IMR-90 (cell line): ENCODE data around the gene ETFA. TPM values are rescaled to one million over a fixed set of nuclear protein-coding genes. Genes with fewer than 3 reads are reported as not detected.

Experiments used
- ATAC-seq: fragments of 200-7000 bp; cut with Tn5 transposase; 2 replicates; pipeline ENCODE4 v1.9.1; 2020; ENCODE audit warnings: low read depth, mild to moderate bottlenecking, moderate library complexity
- BruUV-seq: library from RNA; stranded (reverse); fragments of 400-500 nt; replicated peaks from 2 replicates; lab custom pipeline; 2021; lab: Mats Ljungman, UMichigan
- CTCF ChIA-PET: fragments of 300-600 bp; formaldehyde crosslinking; extraction: SDS; loops from one replicate; lab custom pipeline; 2021; ENCODE audit warnings: antibody characterized with exemption; lab: Yijun Ruan, JAX
- POLR2A ChIA-PET: fragments of 300-600 bp; sonication (Branson Sonifier 250); formaldehyde crosslinking; loops from one replicate; lab custom pipeline; 2022; ENCODE audit warnings: antibody characterized with exemption; ENCODE audit not compliant: unreplicated experiment; lab: Charles Lee
- DNase-seq: peaks from one replicate; pipeline ENCODE4 v3.0.0; 2013
- H2AFZ ChIP-seq: replicated peaks from 2 replicates; pipeline ENCODE3; 2013; ENCODE audit warnings: low read length, mild to moderate bottlenecking; ENCODE audit not compliant: poor library complexity
- H2AK5ac ChIP-seq: 2 replicates; pipeline ENCODE4 v1.6.1; 2013; ENCODE audit warnings: low read depth, low read length, inconsistent platforms
- H2AK9ac ChIP-seq: replicated peaks from 2 replicates; pipeline ENCODE3; 2013; ENCODE audit warnings: mild to moderate bottlenecking, low read depth, low read length, moderate library complexity; ENCODE audit not compliant: poor library complexity
- H2BK120ac ChIP-seq: 2 replicates; pipeline ENCODE4 v1.6.1; 2013; ENCODE audit warnings: low read depth, low read length, inconsistent platforms
- H2BK15ac ChIP-seq: 3 replicates; pipeline ENCODE4 v1.6.1; 2013; ENCODE audit warnings: low read depth, low read length, inconsistent platforms
- H2BK20ac ChIP-seq: 2 replicates; pipeline ENCODE4 v1.6.1; 2013; ENCODE audit warnings: low read depth, mild to moderate bottlenecking, inconsistent platforms, low read length, moderate library complexity
- H2BK5ac ChIP-seq: 2 replicates; pipeline ENCODE4 v1.6.1; 2013; ENCODE audit warnings: mild to moderate bottlenecking, low read depth, low read length, inconsistent platforms; ENCODE audit not compliant: poor library complexity, severe bottlenecking
- H3K14ac ChIP-seq: replicated peaks from 2 replicates; pipeline ENCODE4 v1.6.1; 2013; ENCODE audit warnings: low read depth, low read length, inconsistent platforms
- H3K18ac ChIP-seq: 2 replicates; pipeline ENCODE4 v1.6.1; 2013; ENCODE audit warnings: low read depth, low read length, control low read depth
- H3K23ac ChIP-seq: 2 replicates; pipeline ENCODE4 v1.6.1; 2013; ENCODE audit warnings: low read depth, low read length, inconsistent platforms
- H3K27ac ChIP-seq: 2 replicates; pipeline ENCODE4 v1.5.1; 2013; ENCODE audit warnings: mild to moderate bottlenecking, control low read depth, low read length; ENCODE audit not compliant: insufficient read depth
- H3K27me3 ChIP-seq: 2 replicates; pipeline ENCODE4 v1.6.1; 2013; ENCODE audit warnings: low read length; ENCODE audit not compliant: control insufficient read depth, insufficient read depth
- H3K36me3 ChIP-seq: 2 replicates; pipeline ENCODE4 v1.6.1; 2013; ENCODE audit warnings: low read length, mixed read lengths; ENCODE audit not compliant: control insufficient read depth, insufficient read depth
- H3K4ac ChIP-seq: 2 replicates; pipeline ENCODE4 v1.6.1; 2013; ENCODE audit warnings: low read depth, low read length, inconsistent platforms
- H3K4me1 ChIP-seq: 2 replicates; pipeline ENCODE4 v1.6.1; 2013; ENCODE audit warnings: low read length, mixed read lengths; ENCODE audit not compliant: control insufficient read depth, insufficient read depth
- H3K4me2 ChIP-seq: 2 replicates; pipeline ENCODE4 v1.6.1; 2013; ENCODE audit warnings: low read depth, mild to moderate bottlenecking, control low read depth, low read length, moderate library complexity
- H3K4me3 ChIP-seq: 2 replicates; pipeline ENCODE4 v1.5.1; 2013; ENCODE audit warnings: low read depth, mild to moderate bottlenecking, control low read depth, low read length, moderate library complexity; ENCODE audit not compliant: insufficient read depth
- H3K56ac ChIP-seq: 2 replicates; pipeline ENCODE4 v1.6.1; 2013; ENCODE audit warnings: low read length, inconsistent platforms; ENCODE audit not compliant: insufficient read depth; ENCODE audit errors: extremely low read depth
- H3K79me1 ChIP-seq, 2 experiments: 2 replicates each; pipeline ENCODE4 v1.6.1; 2013; ENCODE audit warnings: low read length in 2 of 2, inconsistent platforms in 1 of 2, low read depth in 1 of 2
- H3K9ac ChIP-seq: 2 replicates; pipeline ENCODE4 v1.6.1; 2013; ENCODE audit warnings: low read depth, low read length, control low read depth
- H3K9me1 ChIP-seq: 2 replicates; pipeline ENCODE4 v1.6.1; 2013; ENCODE audit warnings: low read length, inconsistent platforms; ENCODE audit not compliant: insufficient read depth
- H3K9me3 ChIP-seq: 2 replicates; pipeline ENCODE4 v1.6.1; 2013; ENCODE audit warnings: low read length; ENCODE audit not compliant: control insufficient read depth, insufficient read depth
- H4K20me1 ChIP-seq: 2 replicates; pipeline ENCODE4 v1.6.1; 2013; ENCODE audit warnings: low read length, inconsistent platforms; ENCODE audit not compliant: insufficient read depth
- H4K5ac ChIP-seq: 2 replicates; pipeline ENCODE4 v1.6.1; 2013; ENCODE audit warnings: mild to moderate bottlenecking, low read depth, low read length, control low read depth
- H4K8ac ChIP-seq, 2 experiments: 2 replicates each; pipeline ENCODE4 v1.6.1; 2013; ENCODE audit warnings: low read depth in 2 of 2, low read length in 2 of 2, control low read depth in 1 of 2, inconsistent platforms in 1 of 2
- H4K91ac ChIP-seq: 2 replicates; pipeline ENCODE4 v1.6.1; 2013; ENCODE audit warnings: low read depth, low read length, inconsistent platforms; ENCODE audit not compliant: insufficient read depth
- CEBPB ChIP-seq: IDR thresholded peaks from 2 replicates; pipeline ENCODE4 v1.6.1; 2012; ENCODE audit warnings: low read depth, low read length, improper control_type of control experiment
- MAZ ChIP-seq: IDR thresholded peaks from 2 replicates; pipeline ENCODE4 v1.6.1; 2012; ENCODE audit warnings: low read depth, mild to moderate bottlenecking, low read length, improper control_type of control experiment, moderate library complexity, borderline replicate concordance
- MXI1 ChIP-seq: IDR thresholded peaks from 2 replicates; pipeline ENCODE4 v1.6.1; 2012; ENCODE audit warnings: low read depth, mild to moderate bottlenecking, low read length, moderate library complexity, borderline replicate concordance
- NFE2L2 ChIP-seq: fragments of 150-350 bp; IDR thresholded peaks from 2 replicates; pipeline ENCODE4 v1.6.1; 2016; ENCODE audit warnings: low read depth, mild to moderate bottlenecking, low read length
- POLR2A ChIP-seq: IDR thresholded peaks from 2 replicates; pipeline ENCODE4 v1.6.1; 2012; ENCODE audit warnings: mild to moderate bottlenecking, low read depth, low read length
- RAD21 ChIP-seq: IDR thresholded peaks from 2 replicates; pipeline ENCODE4 v1.6.1; 2012; ENCODE audit warnings: low read length, improper control_type of control experiment
- RCOR1 ChIP-seq: IDR thresholded peaks from 2 replicates; pipeline ENCODE4 v1.6.1; 2012; ENCODE audit warnings: mild to moderate bottlenecking, low read length, improper control_type of control experiment; ENCODE audit not compliant: insufficient replicate concordance
- RFX5 ChIP-seq: IDR thresholded peaks from 2 replicates; pipeline ENCODE4 v1.8.0; 2012; ENCODE audit warnings: low read depth, mild to moderate bottlenecking, low read length, moderate library complexity
- SMC3 ChIP-seq: fragments of 150-350 bp; IDR thresholded peaks from 2 replicates; pipeline ENCODE4 v1.6.1; 2016; ENCODE audit warnings: low read depth, mild to moderate bottlenecking, antibody characterized with exemption, low read length, moderate library complexity
- USF2 ChIP-seq: fragments of 150-350 bp; IDR thresholded peaks from 2 replicates; pipeline ENCODE4 v1.6.1; 2017; ENCODE audit warnings: mild to moderate bottlenecking, antibody characterized with exemption, low read length, low read depth
- WGBS, 2 experiments: methylation state at CpG; one replicate each; pipeline versions ENCODE4 v1.1.5 to v1.1.7; 2013; ENCODE audit warnings: missing lambda C conversion rate in 2 of 2; ENCODE audit not compliant: insufficient read length in 1 of 2; ENCODE audit errors: extremely low coverage in 2 of 2; 5-methylcytosine and 5-hydroxymethylcytosine counted together
- dilution Hi-C: fragments of 300-500 bp; cut with HindIII; formaldehyde crosslinking; loops from one replicate; pipeline ENCODE4 v1.14.3; 2018; ENCODE audit warnings: low sequenced_read_pairs; ENCODE audit not compliant: unreplicated experiment
- in situ Hi-C: fragments of 300-500 bp; cut with MboI; formaldehyde crosslinking; loops from 3 replicates; pipeline ENCODE4 v1.14.3; 2019; ENCODE audit warnings: low sequenced_read_pairs, inconsistent platforms, mixed read lengths
- intact Hi-C: fragments of 100-400 bp; cut with micrococcal nuclease; formaldehyde crosslinking; loops from 2 replicates; pipeline ENCODE4 v1.10.0; 2022
- polyA plus RNA-seq, 3 experiments: library from polyadenylated mRNA; depleted of rRNA; stranded (reverse); fragments of >200 nt; gene quantifications; 2 replicates each; pipeline ENCODE4 v1.2.3, GENCODE V29; 2012; ENCODE audit warnings: low replicate concordance in 1 of 3
- total RNA-seq: library from RNA; depleted of rRNA; stranded (reverse); fragments of >200 nt; gene quantifications from 2 replicates; pipeline ENCODE4 v1.2.3, GENCODE V29; 2012
- TF ChIP-seq, protein P1 (sequence below): fragments of 150-350 bp; IDR thresholded peaks from 2 replicates; pipeline ENCODE4 v1.6.1; 2016; ENCODE audit warnings: low read depth, mild to moderate bottlenecking, low read length, moderate library complexity, borderline replicate concordance

ETFA gene
- total and polyA plus RNA-seq, 2 of the 4 experiments (the other 2 are of a cell fraction) = 115 to 172 TPM

DNA sequence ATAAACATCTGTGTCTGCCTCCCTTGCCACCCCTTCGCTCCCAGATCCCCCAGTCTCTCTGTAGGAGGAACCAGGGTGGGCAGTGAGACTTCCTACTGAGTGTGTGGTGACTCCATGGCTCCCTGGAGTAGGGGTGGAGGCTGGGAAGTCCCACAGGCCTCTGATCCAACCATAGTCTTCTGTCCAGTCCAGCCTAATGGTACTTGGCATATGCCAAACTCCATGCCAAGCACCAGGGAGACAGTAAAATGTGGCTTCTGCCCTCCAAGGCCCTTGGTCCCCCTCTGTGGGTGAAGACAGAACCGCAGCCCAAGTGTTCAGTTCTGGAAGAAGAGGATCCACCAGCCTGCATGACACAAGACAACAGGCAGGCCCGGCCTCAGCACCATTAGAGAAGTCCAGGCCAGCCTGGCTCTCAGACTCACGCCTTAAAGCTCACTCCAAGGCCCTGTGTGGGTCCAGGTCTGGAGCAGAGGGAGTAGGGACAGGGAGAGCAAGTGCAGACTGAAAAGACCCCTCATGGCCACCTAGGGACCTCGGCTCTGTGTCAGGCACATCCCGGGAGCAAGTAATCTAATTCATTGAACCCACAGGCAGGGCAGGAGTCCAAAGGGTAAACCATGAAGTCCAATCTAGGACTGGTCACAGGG, 112.7 kb downstream of the ETFA start (continued):
- no peak for TF ChIP-seq MAZ

- Histone ChIP-seq H3K9me3 (no peaks in the 10 kb centered on the region), H3K14ac (peak overlapping the region; percentile 37; the same call in 1 of the 2 replicates), H3K27me3 (no peaks in the 10 kb centered on the region), H3K23ac (no peak overlapping the region), H4K5ac (no peak overlapping the region), H3K56ac (no peak overlapping the region), H3K79me1 (0 out of 4 replicates have a peak, but pooled peaks cover 0 to 4% of the 10 kb centered on the region in 2 experiments), H2AK5ac (peak overlapping the region; percentile 54; the same call in 1 of the 2 replicates), H4K8ac (no peak overlapping the region), H2BK20ac (no peak overlapping the region), H3K9me1 (peaks cover 29% of the 10 kb centered on the region), H3K36me3 (no peaks in the 10 kb centered on the region), H2BK120ac (no peak overlapping the region), H3K4ac (0 out of 2 replicates have a peak overlapping the region, but pooled peaks have one; percentile 83), H2BK15ac (no peak overlapping the region), H2AFZ (no peak overlapping the region), H2BK5ac (no peak overlapping the region), H3K27ac (no peak overlapping the region), H2AK9ac (no peak overlapping the region), H3K18ac (no peak overlapping the region), H4K20me1 (peaks cover 10% of the 10 kb centered on the region), H3K9ac (no peak overlapping the region), H3K4me1 (peaks cover 25% of the 10 kb centered on the region), H3K4me3 (no peak overlapping the region), H4K91ac (no peak overlapping the region; the same call in 1 of the 2 replicates), H3K4me2 (no peak overlapping the region)
- in situ Hi-C loops (loop anchor here (5.0 to 10.0 kb wide), 2 partner anchors 134 to 667 kb away; no protein-coding TSS in a partner anchor), dilution Hi-C loops (no loop called here), intact Hi-C loops (loop anchor here (2.0 kb wide), 1 partner anchor 1345 kb away; no protein-coding TSS in a partner anchor)
- ATAC-seq (no peak), DNase-seq (no peak)
- ChIA-PET CTCF (no interaction called here), POLR2A (no interaction called here)
- BruUV-seq = no TSS peak
- WGBS, 2 experiments = 100% methylated on average over 2 of the region's 8 CpGs; no CpG with 5 or more reads in 1 of the 2 experiments
- TF ChIP-seq MXI1 = no peak
- no peak for TF ChIP-seq NFE2L2
- TF ChIP-seq, protein P1, sequence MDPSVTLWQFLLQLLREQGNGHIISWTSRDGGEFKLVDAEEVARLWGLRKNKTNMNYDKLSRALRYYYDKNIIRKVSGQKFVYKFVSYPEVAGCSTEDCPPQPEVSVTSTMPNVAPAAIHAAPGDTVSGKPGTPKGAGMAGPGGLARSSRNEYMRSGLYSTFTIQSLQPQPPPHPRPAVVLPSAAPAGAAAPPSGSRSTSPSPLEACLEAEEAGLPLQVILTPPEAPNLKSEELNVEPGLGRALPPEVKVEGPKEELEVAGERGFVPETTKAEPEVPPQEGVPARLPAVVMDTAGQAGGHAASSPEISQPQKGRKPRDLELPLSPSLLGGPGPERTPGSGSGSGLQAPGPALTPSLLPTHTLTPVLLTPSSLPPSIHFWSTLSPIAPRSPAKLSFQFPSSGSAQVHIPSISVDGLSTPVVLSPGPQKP = no peak
- no peak for TF ChIP-seq USF2
- no peak for TF ChIP-seq CEBPB
- TF ChIP-seq RFX5 = no peak
- no peak for TF ChIP-seq SMC3
- TF ChIP-seq POLR2A = no peak
- TF ChIP-seq RAD21 = no peak
- TF ChIP-seq RCOR1 = no peak
Measured at GRCh38 chr15:76197703-76198455, 113.4 kb downstream of the ETFA start.
